Activated CD8-positive, alpha-beta memory T cell treated with anti-CD3 and anti-CD28 coated beads for 24 hours (primary cell): ENCODE measurements around the gene IGHMBP2.
"Not testable (repeated sequence)": the region's sequence is repeated elsewhere in the genome, so short reads cannot be mapped to it uniquely, and the experiment has no call there.

Experiments used
- DNase-seq: peaks from one replicate; pipeline ENCODE4 v3.0.0-alpha.2; 2020

The IGHMBP2 gene

GRCh38 chr11:68965901-68966853, 62.5 kb downstream of the IGHMBP2 start:
- peak; percentile 30 for DNase-seq

DNA sequence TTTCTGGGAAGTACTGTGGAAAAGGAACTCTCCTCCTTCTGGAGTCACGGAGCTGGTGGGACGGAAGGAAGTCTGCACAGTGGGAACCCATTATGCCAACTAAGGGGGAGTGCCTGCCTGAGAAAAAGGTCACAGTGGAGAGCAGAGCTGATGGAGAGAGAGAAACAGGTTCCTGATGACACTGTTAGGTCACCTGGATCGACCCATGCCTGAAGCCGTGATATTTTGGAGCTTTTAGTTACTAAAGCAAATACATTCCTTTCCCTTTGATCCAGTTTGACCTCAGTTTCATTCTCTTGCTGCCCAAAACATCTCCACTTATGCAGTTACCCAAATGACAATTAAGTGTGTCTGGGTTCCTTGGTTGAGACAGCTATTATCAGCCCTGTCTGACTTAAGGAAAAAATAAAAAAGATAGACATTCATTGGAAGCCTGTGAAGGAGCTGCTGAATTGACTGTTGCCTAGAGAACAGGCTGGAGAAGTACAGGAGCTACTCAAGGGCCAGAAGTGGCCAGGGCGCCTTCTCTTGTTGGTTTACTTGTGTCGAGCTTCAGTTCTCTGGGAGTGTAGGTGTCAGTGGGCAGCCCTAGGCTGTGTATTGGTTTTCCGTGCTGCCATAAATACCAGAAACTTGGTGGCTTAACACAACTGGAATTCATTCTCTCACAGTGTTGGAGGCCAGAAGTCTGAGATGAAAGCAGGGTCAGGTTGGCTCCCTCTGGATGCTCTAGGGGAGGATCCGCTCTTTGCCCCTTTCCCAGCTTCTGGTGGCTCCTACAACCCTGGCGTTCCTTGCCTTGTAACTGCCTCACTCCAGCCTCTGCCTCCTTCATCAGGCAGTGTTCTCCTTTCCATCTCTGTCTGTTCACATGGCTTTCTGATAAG, 63.4 kb downstream of the IGHMBP2 start:
- no peak for DNase-seq

DNA sequence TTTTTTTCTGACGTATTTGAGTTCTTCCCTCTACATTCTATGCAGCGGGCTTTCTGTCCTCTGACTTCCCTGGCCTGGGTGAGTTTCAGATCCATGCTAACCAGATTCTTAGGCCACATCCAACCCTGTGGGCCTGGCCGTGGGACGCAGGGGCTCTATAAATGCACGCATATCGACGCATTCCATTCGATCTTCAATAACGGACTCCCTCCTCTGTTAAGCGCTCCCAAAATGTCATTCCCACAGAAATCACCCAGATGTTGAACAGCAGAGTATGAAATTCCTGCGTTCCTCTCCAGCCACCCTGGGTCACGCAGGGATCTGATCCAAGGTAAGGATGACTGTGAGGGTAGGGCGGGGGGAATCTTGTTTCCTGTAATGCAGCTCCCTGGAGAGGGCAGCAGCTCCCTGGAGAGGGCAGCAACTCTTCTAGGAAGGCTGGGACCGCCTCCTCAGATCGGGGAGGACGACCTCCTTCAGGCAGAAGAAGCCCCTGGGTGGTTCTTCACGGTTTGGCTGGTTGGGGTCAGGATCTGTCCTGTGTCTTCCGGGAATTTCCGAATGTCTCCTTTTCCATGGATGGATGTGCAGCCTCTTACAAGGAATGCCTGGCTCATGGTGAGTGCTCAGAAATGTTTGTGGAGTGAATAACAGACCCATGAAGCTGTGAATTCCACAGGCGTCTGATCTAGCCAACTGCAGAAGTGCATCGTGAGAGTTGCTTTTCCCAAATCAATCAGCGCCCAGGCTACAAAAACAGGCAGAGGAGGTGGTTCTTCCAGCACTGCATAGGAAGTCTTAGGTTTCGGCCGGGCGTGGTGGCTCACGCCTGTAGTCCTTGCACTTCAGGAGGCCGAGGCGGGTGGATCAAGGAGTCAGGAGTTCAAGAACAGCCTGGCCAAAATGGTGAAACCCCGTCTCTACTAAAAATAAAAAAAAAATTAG, 64.9 kb downstream of the IGHMBP2 start:
- peak; percentile 28 for DNase-seq

DNA sequence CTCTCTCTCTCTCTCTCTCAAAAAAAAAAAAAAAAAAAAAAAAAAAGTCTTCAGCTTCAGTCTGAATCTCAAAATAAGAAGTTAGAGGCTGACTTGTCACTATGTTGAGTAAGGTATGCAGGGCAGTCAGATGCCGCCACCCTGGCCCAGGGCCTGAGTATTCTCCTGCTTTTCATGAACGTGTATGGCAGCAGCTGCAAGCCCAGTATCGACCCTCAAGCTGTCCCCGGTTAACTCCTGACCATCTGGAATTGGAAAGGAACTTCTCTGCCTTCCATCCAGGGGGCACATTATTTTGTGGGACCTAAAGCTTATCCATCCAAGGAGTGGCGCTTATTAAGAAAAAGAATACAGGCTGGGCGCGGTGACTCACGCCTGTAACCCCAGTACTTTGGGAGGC, 65.7 kb downstream of the IGHMBP2 start:
- no peak for DNase-seq

DNA sequence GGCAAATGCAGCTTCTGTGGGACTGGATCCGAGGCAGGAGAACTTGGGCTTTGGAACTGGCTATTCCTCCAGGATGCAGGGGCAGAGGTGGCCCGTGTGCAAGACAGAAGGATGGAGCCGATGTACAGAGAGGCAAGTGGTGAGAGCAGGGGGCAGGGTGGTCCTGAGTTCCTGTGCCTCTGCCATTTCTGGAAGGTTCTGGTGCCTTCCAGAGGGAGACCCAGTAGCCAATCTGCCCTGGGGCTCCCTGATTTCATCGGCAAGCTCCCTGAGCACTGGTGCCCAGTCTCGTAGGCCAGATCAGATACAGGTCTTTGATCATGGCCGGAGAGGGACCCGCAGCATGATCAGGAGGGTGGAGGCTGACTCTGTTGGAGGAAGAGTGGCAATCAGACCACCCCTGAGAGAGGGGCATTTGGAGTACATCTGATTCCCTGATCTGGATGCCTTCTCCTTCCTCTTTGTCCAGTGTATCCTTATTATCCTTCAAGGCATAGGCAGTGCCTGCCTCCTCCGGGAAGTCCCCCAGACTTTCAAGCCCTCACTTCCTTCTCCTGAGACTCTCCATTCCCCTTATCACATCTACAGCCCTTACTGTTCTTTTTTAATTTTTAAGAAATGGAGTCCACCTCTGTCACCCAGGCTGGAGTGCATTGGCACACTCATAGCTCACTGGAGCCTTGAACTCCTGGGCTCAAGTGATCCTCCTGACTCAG, 67.4 kb downstream of the IGHMBP2 start:
- DNase-seq = no peak

DNA sequence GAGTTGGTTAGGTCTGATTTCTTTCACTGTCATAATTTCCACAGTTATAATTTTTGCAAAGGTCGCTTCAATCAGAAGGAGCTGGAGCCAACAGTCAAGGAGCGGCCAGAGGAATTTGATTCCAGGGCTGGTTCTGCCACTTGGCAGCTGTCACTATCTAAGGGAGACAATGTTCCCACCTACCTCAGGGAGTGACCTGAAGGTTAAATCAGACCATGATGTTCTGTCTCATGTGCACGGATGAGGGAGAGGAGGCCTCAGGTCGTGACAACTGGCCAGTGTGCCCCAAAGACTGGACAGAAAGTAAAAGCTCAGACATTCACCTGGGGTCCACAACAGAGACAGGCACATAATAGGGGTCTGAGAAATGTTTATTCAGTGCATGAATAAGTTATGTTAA, 69.5 kb downstream of the IGHMBP2 start:
- no peak for DNase-seq

GRCh38 chr11:68973706-68974105, 70.0 kb downstream of the IGHMBP2 start:
- not testable (repeated sequence) for DNase-seq

- DNase-seq = peak; percentile 52
Observed at GRCh38 chr11:68974421-68975194, 70.9 kb downstream of the IGHMBP2 start.

- DNase-seq = no peak
Observed at GRCh38 chr11:68976095-68976494, 72.4 kb downstream of the IGHMBP2 start.

- DNase-seq = no peak
Observed at GRCh38 chr11:68976563-68976962, 72.9 kb downstream of the IGHMBP2 start.

GRCh38 chr11:68977781-68978625, 74.3 kb downstream of the IGHMBP2 start:
- DNase-seq = no peak

DNA sequence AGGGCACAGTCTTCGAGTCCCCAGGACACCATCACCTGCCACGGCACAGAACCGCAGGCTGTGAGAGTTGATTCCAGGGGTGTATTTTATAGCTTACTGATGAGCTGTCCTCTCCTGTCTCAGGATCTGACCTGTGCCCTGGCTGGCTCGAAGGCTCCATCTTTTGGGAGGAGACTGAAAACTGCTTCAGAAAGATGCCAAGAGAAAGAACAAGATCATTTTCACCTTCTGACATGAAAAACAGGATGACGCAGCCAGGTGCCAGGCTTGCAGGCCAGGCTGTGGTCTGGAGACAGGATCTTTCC, 74.9 kb downstream of the IGHMBP2 start:
- peak; percentile 40 for DNase-seq

- DNase-seq = peak; percentile 21
Observed at GRCh38 chr11:68978931-68979594, 75.4 kb downstream of the IGHMBP2 start.

DNA sequence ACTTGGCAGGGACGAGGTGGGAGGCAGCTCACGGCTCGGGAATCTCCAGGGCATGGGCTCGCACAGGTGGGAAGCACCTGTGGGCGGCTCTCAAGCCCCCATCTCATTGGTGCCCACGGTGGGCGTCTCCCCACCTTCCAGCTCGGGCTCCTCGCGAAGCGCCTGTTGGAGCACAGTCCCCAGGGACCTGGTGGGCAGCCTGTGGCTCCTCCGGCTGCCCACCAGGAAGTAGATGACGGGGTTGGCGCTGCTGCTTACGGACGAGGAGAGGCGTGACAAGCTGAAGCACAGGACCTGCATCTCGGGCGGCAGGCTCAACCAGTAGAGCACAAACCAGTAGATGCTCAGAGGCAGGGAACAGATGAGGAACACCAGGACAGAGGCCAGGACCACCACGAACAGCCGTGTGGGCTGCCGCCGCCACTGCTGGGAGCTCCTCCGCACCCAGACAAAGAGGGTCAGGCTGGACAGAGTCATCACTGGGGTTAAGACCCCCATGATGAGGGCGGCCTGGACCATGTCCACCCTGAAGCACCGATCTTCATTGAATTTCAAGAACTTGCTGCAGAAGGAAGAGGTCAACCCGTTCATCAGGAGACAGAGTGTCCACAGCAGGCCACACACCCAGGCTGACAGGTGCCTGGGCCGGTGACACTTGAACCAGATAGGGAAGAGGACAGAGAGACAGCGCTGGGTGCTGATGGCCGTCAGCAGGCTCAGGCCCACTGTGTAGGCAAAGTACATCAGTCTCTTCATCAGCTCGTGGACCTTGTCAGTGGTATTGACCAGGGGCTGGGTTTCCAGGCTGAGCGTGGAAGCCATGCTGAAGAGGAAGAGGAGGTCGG, 76.5 kb downstream of the IGHMBP2 start:
- DNase-seq = peak; percentile 19

DNA sequence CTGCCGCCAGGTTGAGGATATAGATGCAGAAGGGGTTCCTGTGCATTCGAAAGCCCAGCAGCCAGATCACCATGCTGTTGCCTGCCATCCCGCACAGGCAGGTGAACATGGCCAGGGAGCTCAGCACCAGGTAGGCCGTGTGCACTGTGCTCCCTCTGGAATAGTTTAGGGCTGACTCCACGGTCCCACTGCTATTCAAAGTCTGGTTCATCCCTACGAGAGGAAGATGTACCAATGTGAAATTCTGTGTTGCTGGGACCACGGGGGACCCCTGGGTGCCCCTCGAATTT, 77.0 kb downstream of the IGHMBP2 start, which contains the start of gene MRGPRD:
TSS of gene MRGPRD (minus strand) at position 211 of the 290 bp plus-strand sequence. CDS start at position 211, 0 bp downstream.
- DNase-seq = no peak

DNA sequence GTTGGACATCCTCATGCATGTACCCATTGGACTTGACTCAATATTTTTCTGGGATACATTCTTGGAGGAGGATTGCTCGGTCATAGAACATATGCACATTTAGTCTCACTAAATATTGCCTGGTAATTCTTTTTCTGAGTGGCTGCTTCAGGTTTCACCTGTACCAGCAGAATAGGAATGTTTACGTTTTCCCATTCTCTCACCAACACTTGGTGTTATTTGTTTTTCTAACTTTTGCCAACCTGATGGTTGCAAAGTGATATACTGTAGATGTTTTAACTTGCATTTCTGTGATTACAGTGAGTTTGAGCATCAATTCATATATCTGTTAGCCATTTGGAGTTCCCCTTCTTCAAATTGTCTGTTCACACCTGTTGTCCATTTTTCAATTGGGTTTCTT, 78.4 kb downstream of the IGHMBP2 start:
- no peak for DNase-seq

- DNase-seq = no peak
Observed at GRCh38 chr11:68983801-68984200, 80.1 kb downstream of the IGHMBP2 start.

DNA sequence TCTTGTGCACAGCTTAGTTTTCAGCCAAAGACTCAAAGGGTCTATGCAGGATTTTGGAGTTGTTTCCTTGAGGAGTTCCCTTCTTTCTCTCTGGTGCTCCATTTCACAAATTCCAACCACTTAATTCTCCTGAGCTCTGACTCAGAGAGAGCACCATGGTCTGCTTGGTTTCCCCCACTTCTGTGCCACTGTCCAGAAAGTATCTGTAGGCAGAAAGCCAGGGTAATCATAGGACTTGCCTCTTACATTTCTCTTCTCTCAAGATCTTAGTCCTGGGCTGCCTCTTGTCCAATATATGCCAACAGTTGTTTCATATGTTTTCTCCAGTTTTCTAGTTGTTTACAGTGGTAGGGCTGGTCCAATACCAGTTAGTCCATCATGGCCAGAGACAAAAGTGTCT, 83.5 kb downstream of the IGHMBP2 start:
- no peak for DNase-seq

GRCh38 chr11:68988491-68988890, 84.8 kb downstream of the IGHMBP2 start:
- DNase-seq = no peak
